ENCODE data around the gene COX7A1. TPM values are rescaled to one million over a fixed set of nuclear protein-coding genes. Genes with fewer than 3 reads are reported as not detected.
A peak's percentile ranks its signal among the peaks of the same experiment; 100 is the strongest.
"Not testable (repeated sequence)": the region's sequence is repeated elsewhere in the genome, so short reads cannot be mapped to it uniquely, and the experiment has no call there.

The COX7A1 gene
- total RNA-seq, 2 donors from 2014 or later = 6.5 to 28.8 TPM

DNA sequence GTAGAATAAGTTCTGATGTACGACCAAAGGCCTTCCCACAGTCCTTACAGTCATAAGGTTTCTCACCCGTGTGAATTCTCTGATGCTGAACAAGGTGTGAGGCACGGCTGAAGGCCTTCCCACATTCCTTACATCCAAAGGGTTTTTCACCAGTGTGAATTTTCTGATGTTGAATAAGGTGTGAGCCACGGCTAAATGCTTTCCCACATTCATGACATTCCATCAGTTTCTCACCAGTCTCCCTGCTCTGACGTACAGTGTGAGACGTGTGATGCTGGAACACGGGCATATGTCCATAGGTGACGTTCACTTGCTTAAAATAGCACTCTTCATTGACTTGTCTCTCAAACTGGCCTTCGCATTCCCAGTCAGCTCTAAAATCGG is 31.0 kb upstream of the COX7A1 start:
- Histone ChIP-seq H3K4me3 (no peak overlapping the region), H3K27me3 (replicated peaks; ENCODE audit: insufficient read depth) (no peaks in the 10 kb centered on the region), H3K9me3 (no peaks in the 10 kb centered on the region), H3K36me3 (peaks cover 0 to 6% of the 10 kb centered on the region in 2 donors), H3K4me1 (replicated peaks) (no peaks in the 10 kb centered on the region), H3K27ac (no peak overlapping the region)
- TF ChIP-seq POLR2A (IDR thresholded peaks at IDR 0.05) (no peak), POLR2AphosphoS5 (IDR thresholded peaks at IDR 0.05) (no peak)
- TF ChIP-seq, protein P1, sequence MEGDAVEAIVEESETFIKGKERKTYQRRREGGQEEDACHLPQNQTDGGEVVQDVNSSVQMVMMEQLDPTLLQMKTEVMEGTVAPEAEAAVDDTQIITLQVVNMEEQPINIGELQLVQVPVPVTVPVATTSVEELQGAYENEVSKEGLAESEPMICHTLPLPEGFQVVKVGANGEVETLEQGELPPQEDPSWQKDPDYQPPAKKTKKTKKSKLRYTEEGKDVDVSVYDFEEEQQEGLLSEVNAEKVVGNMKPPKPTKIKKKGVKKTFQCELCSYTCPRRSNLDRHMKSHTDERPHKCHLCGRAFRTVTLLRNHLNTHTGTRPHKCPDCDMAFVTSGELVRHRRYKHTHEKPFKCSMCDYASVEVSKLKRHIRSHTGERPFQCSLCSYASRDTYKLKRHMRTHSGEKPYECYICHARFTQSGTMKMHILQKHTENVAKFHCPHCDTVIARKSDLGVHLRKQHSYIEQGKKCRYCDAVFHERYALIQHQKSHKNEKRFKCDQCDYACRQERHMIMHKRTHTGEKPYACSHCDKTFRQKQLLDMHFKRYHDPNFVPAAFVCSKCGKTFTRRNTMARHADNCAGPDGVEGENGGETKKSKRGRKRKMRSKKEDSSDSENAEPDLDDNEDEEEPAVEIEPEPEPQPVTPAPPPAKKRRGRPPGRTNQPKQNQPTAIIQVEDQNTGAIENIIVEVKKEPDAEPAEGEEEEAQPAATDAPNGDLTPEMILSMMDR (IDR thresholded peaks at IDR 0.05) = no peak
- WGBS = 82% methylated on average over 10 of the region's 10 CpGs
- no peak for DNase-seq (ENCODE audit: low spot score)
- intact Hi-C loops (cut with DNase I) = no loop called here

DNA sequence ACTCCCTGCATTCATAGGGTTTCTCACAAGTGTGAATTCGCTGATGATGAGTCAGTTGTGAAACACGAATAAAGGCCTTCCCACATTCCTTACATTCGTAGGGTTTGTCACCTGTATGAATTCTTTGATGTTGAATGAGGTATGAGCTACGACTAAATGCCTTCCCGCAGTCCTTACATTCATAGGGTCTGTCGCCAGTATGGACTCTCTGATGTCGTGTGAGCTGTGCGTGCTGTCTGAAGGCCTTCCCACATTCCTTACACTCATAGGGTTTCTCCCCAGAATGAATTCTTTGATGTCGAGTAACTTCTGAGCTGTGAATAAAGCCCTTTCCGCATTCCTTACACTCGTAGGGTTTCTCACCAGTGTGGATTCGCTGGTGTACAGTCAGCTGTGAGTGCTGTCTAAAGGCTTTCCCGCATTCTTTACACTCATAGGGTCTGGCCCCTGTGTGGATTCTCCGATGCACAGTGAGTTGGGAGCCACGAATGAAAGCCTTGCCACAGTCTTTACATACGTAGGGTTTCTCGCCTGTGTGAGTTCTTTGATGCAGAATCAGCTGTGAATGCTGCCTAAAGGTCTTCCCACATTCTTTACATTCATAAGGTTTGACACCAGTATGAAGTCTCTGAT is 30.5 kb upstream of the COX7A1 start:
- Histone ChIP-seq H3K9me3 (no peaks in the 10 kb centered on the region), H3K27ac (no peak overlapping the region), H3K4me3 (no peak overlapping the region), H3K27me3 (replicated peaks; ENCODE audit: insufficient read depth) (no peaks in the 10 kb centered on the region), H3K4me1 (replicated peaks) (no peaks in the 10 kb centered on the region), H3K36me3 (peaks cover 0 to 6% of the 10 kb centered on the region in 2 donors)
- TF ChIP-seq POLR2AphosphoS5 (IDR thresholded peaks at IDR 0.05) (no peak), POLR2A (IDR thresholded peaks at IDR 0.05) (no peak)
- TF ChIP-seq, protein P1 (IDR thresholded peaks at IDR 0.05) = no peak
- intact Hi-C loops (cut with DNase I) = no loop called here
- WGBS = 86% methylated on average over 17 of the region's 17 CpGs
- no peak for DNase-seq (ENCODE audit: low spot score)

DNA sequence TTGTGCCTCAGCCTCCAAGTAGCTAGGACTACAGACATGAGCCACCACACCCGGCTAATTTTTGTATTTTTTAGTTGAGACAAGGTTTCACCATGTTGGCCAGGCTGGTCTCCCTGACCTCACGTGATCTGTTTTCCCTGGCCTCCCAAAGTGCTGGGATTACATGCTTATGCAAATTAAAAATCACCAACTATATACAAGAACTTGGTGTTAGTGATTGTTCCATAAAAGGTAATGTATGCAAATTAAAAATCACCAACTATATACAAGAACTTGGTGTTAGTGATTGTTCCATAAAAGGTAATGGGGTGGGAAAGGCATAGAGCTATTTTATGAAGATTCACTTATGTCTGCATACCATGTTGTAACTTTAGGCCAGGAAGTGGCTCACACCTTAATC is 26.8 kb upstream of the COX7A1 start:
- H3K4me3 ChIP-seq; DNase-seq (ENCODE audit: low spot score); H3K9me3 ChIP-seq; H3K27ac ChIP-seq; H3K4me1 ChIP-seq (replicated peaks); H3K27me3 ChIP-seq (replicated peaks; ENCODE audit: insufficient read depth); H3K36me3 ChIP-seq; intact Hi-C loops (cut with DNase I): not testable (repeated sequence)
- WGBS = 48% methylated on average over 2 of the region's 2 CpGs

DNA sequence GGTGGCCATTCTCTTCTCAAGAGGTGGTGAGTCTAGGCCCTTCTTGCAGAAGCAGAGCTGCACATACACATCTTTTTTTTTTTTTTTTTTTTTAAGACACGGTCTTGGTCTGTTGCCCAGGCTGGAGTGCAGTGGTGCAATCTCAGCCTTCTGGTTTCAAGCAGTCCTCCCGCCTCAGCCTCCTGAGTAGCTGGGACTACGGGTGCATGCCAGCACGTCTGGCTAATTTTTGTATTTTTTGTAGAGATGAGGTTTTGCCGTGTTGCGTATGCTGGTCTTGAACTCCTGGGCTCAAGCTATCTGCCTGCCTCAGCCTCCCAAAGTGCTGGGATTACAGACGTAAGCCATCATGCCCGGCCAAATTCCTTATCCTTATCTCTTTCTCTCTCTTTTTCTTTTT is 21.6 kb upstream of the COX7A1 start:
- WGBS = 77% methylated on average over 8 of the region's 8 CpGs
- H3K9me3 ChIP-seq; H3K4me1 ChIP-seq (replicated peaks); H3K36me3 ChIP-seq; intact Hi-C loops (cut with DNase I); H3K27ac ChIP-seq; H3K27me3 ChIP-seq (replicated peaks; ENCODE audit: insufficient read depth); DNase-seq (ENCODE audit: low spot score); H3K4me3 ChIP-seq: not testable (repeated sequence)

DNA sequence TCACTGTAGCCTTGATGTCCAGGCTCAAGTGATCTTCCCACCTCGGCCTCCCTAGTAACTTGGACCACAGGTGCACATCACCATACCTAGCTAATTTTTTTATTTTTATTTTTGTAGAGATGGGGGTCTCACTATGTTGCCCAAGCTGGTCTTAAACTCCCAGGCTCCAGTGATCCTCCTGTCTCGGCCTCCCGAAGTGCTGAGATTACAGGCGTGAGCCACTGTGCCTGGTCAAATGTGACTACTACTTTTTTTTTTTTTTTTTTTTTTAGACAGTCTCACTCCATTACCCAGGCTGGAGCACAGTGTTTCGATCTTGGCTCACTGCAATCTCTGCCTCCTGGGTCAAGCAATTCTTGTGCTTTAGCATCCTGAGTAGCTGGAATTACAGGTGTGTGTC is 20.6 kb upstream of the COX7A1 start:
- Histone ChIP-seq H3K9me3 (no peaks in the 10 kb centered on the region), H3K4me1 (replicated peaks) (no peaks in the 10 kb centered on the region), H3K27ac (no peak overlapping the region), H3K4me3 (no peak overlapping the region), H3K36me3 (no peaks in the 10 kb centered on the region), H3K27me3 (replicated peaks; ENCODE audit: insufficient read depth) (no peaks in the 10 kb centered on the region)
- WGBS = 95% methylated on average over 5 of the region's 5 CpGs
- DNase-seq (ENCODE audit: low spot score) = no peak
- intact Hi-C loops (cut with DNase I) = no loop called here
- no peak for TF ChIP-seq POLR2A (IDR thresholded peaks at IDR 0.05)
- no peak for TF ChIP-seq POLR2AphosphoS5 (IDR thresholded peaks at IDR 0.05)
- TF ChIP-seq, protein P1 (IDR thresholded peaks at IDR 0.05) = no peak

DNA sequence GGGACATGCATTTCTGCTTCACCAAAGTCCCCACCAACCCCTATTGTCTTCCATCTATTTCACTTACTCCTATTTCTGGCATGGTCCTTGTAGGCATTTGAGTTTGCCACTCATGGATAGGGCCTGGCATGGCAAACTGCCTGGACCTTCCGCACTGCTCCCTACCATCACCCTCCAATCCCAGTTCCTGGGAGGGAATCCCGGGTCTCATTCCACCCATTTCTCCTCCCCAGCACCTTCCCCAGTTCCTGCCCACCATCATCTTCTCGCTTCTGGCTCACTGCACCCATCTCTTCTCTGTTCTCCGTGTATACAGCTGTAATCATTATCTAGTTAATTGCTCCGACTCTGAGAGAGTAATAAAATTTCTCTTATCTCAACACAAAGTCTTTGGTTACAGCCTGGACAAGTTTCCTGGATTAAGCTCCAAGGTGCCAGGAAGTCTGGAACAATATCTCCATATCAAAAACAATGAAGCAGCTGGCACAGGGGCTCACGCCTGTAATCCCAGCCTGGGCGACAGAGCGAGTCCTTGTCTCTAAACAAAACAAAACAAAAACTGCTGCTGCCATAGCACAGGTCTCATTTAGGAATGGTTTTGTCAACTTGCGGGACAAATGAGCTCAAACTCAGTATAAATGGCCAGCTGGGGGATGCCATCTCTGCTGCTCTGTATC is 17.0 kb upstream of the COX7A1 start:
- no peaks in the 10 kb centered on the region for H3K4me1 ChIP-seq (replicated peaks)
- intact Hi-C loops (cut with DNase I) = no loop called here
- H3K36me3 ChIP-seq = no peaks in the 10 kb centered on the region
- H3K9me3 ChIP-seq = no peaks in the 10 kb centered on the region
- H3K27ac ChIP-seq = peak overlapping the region; percentile 54 to 68
- 14% methylated on average over 9 of the region's 9 CpGs for WGBS
- H3K4me3 ChIP-seq = no peak overlapping the region
- DNase-seq (ENCODE audit: low spot score) = peak; percentile 30
- TF ChIP-seq, protein P1 (IDR thresholded peaks at IDR 0.05) = no peak
- peak; percentile 37 for TF ChIP-seq POLR2AphosphoS5 (IDR thresholded peaks at IDR 0.05)
- no peaks in the 10 kb centered on the region for H3K27me3 ChIP-seq (replicated peaks; ENCODE audit: insufficient read depth)
